ENCODE measurements around the gene CD1E. TPM values are rescaled to one million over a fixed set of nuclear protein-coding genes. Genes with fewer than 3 reads are reported as not detected.
"Not testable (repeated sequence)": the region's sequence is repeated elsewhere in the genome, so short reads cannot be mapped to it uniquely, and the experiment has no call there.

The CD1E gene
- total RNA-seq, 1 donor from 2014 or later, result not detected

- DNase-seq (ENCODE audit: low spot score) (no peak), ATAC-seq (no peak)
Measured at GRCh38 chr1:158362482-158362881, 8.8 kb downstream of the CD1E start.

- ATAC-seq, result no peak
- DNase-seq (ENCODE audit: low spot score), result no peak
Measured at GRCh38 chr1:158362941-158363340, 9.2 kb downstream of the CD1E start.

DNA sequence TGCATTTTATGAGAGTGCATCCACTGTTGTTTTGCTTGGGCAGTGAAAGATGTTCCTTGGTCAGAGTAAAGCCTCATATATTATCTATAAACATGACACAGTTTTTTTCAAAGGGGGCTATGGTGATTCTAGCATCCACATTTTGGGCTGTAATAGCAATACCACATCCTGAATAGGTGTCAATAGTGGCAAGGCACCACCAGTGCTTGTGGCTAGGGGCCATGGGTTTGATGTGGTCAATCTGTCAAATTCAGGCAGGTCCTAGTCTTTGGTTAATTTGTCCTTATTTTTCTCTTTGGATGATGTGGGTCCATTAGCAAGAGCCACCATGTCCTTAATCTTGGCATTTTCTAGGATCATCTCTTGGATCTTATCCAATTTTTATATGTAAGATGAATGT, 13.1 kb downstream of the CD1E start:
- DNase-seq (ENCODE audit: low spot score) (no peak), ATAC-seq (no peak)

DNA sequence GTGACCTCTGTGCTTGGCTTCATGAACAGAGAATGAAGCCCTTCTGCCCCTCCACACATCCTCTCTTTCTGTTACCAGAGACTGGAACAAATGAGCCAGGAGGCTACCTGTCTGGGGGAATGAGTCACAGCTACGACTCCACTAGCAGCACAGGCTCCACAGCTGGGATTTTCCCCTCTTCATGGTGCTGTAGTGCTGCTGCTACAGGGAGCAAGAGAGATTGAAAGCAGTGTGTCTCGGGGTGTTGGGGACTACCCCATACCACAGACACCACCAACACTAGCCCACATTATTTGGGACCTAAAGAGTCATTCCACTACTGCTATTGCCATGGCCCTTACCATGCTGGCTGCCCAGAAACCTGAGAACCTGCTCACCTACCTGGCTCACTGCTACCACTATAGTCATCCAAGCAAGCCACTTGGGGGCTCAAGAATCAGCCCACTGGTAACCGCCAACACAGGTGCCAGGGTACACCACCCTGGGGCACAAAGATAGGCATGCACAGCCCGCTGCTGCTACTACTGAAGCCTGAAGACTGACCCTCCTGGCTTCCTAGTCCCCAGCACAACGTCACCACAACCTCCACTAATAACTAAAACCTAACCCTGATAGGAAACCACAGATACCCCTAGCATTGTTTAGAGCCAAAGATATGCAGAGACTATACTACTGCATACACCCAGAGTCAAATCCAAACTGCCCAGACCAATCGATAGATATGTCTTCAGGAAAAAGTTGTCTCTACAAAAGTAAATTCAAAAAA, 17.7 kb downstream of the CD1E start:
- DNase-seq (ENCODE audit: low spot score) (no peak), ATAC-seq (no peak)

DNA sequence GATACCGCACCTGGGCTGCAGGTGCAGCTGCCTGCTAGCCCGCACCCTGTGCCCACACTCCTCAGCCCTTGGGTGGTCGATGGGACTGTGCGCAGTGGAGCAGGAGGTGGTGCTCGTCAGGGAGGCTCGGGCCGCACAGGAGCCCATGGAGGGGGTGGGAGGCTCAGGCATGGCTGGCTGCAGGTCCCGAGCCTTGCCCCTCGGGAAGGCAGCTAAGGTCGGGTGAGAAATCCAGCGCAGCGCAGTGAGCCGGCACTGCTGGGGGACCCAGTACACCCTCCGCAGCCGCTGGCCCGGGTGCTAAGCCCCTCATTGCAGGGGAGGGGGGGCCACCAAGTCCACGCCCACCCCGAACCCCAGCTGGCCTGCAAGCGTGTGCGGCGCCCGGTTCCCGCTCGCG, 20.4 kb downstream of the CD1E start:
- not testable (repeated sequence) for ATAC-seq; DNase-seq (ENCODE audit: low spot score)

GRCh38 chr1:158374860-158375259, 21.2 kb downstream of the CD1E start:
- ATAC-seq (no peak), DNase-seq (ENCODE audit: low spot score) (no peak)

GRCh38 chr1:158390331-158390730, 36.6 kb downstream of the CD1E start:
- DNase-seq (ENCODE audit: low spot score) (no peak), ATAC-seq (no peak)

- DNase-seq (ENCODE audit: low spot score) (no peak), ATAC-seq (no peak)
Measured at GRCh38 chr1:158391099-158391498, 37.4 kb downstream of the CD1E start.

DNA sequence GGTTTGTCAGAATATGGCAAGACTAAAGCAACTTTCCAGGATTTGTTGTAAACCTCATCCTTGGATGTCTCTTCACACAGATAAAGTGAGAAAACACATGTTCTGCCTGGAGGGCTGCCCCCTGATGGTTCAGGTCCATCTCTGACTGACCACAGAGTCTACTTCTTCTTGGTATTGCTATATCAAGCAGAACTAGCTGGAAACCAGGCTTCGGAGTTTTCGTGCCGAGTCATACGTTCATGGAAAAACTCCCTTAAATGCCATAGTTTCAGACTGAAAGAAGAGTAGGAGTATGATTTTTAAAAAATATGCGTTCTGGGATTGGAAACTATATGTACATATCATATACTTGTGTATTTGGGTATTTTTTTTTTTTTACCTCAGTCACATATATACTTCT, 39.8 kb downstream of the CD1E start:
- DNase-seq (ENCODE audit: low spot score) (no peak), ATAC-seq (no peak)

DNA sequence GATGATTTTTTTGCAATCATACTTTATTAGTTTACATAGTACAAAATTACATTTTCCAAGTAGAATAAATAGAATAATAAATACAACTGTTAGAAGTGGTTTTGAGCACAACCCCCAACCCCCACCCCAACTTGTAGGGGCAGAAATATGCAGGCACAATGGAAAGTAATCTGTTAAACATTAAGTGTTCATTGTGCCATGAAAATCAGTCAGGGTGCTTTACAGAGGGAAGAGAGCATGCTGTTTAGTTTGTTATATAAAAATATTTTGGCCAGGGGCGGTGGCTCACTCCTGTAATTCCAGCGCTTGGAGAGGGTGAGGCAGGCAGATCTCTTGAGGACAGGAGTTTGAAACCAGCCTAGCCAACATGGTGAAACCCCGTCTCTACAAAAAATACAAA, 43.0 kb downstream of the CD1E start:
- no peak for ATAC-seq

GRCh38 chr1:158398818-158399514, 45.3 kb downstream of the CD1E start, which contains the start of gene OR10T2:
OR10T2 (minus strand) TSS chr1:158399466; CDS start chr1:158399466, 0 bp downstream.
- no peak for DNase-seq (ENCODE audit: low spot score)
- ATAC-seq, result no peak

More for the DNA sequence above, 43.0 kb downstream of the CD1E start:
- no peak for DNase-seq (ENCODE audit: low spot score)

GRCh38 chr1:158400871-158401270, 47.2 kb downstream of the CD1E start:
- no peak for ATAC-seq
- DNase-seq (ENCODE audit: low spot score), result no peak

DNA sequence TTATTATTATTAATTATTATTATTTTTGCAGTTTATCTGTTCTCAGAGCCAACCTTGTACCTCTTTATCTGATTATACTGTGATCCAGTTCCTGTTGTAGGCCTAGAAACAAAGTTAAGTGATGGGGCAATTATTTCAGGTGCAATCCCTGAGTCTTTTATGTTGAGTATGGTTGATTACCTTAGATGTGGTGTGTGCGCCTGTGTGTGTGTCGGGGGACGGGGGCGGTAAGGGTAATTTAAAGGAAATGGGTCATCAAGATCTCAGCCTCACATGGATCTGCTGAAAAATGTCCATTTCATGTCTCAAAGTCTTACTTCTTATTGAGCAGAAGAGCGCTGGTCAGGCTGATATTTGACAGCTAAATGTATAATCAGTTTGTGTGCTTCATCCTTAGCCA, 53.4 kb downstream of the CD1E start:
- DNase-seq (ENCODE audit: low spot score) (no peak), ATAC-seq (no peak)

Other genes with a start within 250 kb of the CD1E start
- gene CD1D, start 173.0 kb upstream of the CD1E start, total RNA-seq, result 9.5 TPM
- not detected for gene CD1A, start 99.5 kb upstream of the CD1E start, total RNA-seq
- gene CD1C, start 64.0 kb upstream of the CD1E start, total RNA-seq, result not detected
- not detected for gene CD1B, start 22.4 kb upstream of the CD1E start, total RNA-seq
- not detected for gene OR10T2, start 45.6 kb downstream of the CD1E start, total RNA-seq
- gene OR10K2, start 72.3 kb downstream of the CD1E start, total RNA-seq, result not detected
- gene OR10K1, start 107.9 kb downstream of the CD1E start, total RNA-seq, result not detected
- gene OR10R2, start 118.3 kb downstream of the CD1E start, total RNA-seq, result not detected
- gene OR6Y1, start 200.5 kb downstream of the CD1E start, total RNA-seq, result not detected
- gene OR6P1, start 216.7 kb downstream of the CD1E start, total RNA-seq, result not detected
- not detected for gene OR10X1, start 226.0 kb downstream of the CD1E start, total RNA-seq